ENCODE data around the gene GNAT1.

Gene GNAT1

DNA sequence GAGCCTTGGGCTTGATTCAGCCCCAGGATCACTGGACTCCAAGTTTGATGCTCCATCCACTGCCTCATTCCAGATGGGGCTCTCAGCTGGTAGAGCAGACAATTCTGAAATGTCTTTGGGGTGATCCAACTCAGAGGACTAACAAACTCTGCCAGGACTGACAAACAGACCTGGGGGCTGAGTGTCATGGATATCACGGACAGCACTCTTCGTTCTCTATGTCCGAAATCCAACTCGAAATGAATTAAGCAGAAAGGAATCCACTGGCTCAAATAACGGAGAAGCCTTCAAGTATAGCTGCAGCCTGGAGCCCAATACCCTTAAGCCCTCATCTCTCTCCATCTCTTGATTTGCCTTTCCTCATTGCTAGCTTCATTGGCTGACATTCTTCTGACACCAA lies 27.9 kb downstream of the GNAT1 start:
- peaks cover 29% of the 10 kb centered on the region for H3K4me1 Mint-ChIP-seq
- H3K27me3 Mint-ChIP-seq (ENCODE audit: low read depth, poor library complexity): peaks cover 9% of the 10 kb centered on the region
- H3K4me3 Mint-ChIP-seq: no peak overlapping the region
- TF ChIP-seq, protein P1, sequence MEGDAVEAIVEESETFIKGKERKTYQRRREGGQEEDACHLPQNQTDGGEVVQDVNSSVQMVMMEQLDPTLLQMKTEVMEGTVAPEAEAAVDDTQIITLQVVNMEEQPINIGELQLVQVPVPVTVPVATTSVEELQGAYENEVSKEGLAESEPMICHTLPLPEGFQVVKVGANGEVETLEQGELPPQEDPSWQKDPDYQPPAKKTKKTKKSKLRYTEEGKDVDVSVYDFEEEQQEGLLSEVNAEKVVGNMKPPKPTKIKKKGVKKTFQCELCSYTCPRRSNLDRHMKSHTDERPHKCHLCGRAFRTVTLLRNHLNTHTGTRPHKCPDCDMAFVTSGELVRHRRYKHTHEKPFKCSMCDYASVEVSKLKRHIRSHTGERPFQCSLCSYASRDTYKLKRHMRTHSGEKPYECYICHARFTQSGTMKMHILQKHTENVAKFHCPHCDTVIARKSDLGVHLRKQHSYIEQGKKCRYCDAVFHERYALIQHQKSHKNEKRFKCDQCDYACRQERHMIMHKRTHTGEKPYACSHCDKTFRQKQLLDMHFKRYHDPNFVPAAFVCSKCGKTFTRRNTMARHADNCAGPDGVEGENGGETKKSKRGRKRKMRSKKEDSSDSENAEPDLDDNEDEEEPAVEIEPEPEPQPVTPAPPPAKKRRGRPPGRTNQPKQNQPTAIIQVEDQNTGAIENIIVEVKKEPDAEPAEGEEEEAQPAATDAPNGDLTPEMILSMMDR (IDR thresholded peaks at IDR 0.05): no peak
- no peak overlapping the region for H3K27ac Mint-ChIP-seq
- H3K36me3 Mint-ChIP-seq (ENCODE audit: low read depth): no peaks in the 10 kb centered on the region
- DNase-seq: no peak
- no peaks in the 10 kb centered on the region for H3K9me3 Mint-ChIP-seq

DNA sequence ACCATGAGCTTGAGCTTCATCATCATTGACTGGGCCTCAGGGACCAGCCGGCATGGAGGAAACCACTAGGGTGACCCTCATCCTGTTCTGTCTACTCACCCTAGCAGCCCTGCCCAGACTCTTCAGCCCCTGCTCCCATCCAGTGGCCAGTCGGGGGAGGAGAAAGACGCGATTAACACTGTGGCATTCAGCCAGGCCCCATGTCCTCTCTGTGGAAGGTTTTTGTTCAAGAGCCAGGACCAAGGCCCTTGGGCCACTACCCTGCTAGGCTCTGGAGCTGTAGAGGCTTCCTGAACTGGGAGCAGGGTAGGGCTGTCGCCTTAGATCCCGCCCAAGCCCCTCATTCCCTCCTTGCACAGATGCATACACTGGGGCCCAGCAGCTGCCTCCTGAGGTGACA lies 28.7 kb downstream of the GNAT1 start:
- no peaks in the 10 kb centered on the region for H3K36me3 Mint-ChIP-seq (ENCODE audit: low read depth)
- DNase-seq: no peak
- TF ChIP-seq, protein P1 (IDR thresholded peaks at IDR 0.05): no peak
- no peak overlapping the region for H3K27ac Mint-ChIP-seq
- peaks cover 31% of the 10 kb centered on the region for H3K4me1 Mint-ChIP-seq
- peaks cover 17% of the 10 kb centered on the region for H3K27me3 Mint-ChIP-seq (ENCODE audit: low read depth, poor library complexity)
- H3K9me3 Mint-ChIP-seq: no peaks in the 10 kb centered on the region
- H3K4me3 Mint-ChIP-seq: no peak overlapping the region

DNA sequence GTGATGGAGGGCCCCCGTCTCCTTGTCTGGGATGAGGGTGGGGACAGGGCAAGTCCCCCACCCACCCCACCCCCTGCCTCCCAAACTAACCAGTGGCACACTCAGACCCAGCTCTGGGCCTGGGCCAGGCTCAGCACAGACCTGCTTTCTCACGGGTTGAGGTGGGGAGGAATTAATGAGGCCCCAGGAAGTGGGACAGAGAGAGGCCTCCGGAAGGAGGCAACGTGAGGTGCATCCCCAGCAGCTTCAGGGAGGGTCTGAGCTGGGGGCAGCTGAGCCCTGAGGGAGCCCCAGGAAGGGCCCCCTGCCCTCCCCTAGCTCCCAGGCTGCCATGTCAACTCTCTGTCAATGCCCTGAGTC lies 29.6 kb downstream of the GNAT1 start:
- Mint-ChIP-seq H3K4me1 (peaks cover 31% of the 10 kb centered on the region), H3K27ac (no peak overlapping the region), H3K4me3 (no peak overlapping the region), H3K27me3 (ENCODE audit: low read depth, poor library complexity) (peaks cover 24% of the 10 kb centered on the region), H3K36me3 (ENCODE audit: low read depth) (no peaks in the 10 kb centered on the region), H3K9me3 (no peaks in the 10 kb centered on the region)
- TF ChIP-seq, protein P1 (IDR thresholded peaks at IDR 0.05): no peak
- DNase-seq: no peak

DNA sequence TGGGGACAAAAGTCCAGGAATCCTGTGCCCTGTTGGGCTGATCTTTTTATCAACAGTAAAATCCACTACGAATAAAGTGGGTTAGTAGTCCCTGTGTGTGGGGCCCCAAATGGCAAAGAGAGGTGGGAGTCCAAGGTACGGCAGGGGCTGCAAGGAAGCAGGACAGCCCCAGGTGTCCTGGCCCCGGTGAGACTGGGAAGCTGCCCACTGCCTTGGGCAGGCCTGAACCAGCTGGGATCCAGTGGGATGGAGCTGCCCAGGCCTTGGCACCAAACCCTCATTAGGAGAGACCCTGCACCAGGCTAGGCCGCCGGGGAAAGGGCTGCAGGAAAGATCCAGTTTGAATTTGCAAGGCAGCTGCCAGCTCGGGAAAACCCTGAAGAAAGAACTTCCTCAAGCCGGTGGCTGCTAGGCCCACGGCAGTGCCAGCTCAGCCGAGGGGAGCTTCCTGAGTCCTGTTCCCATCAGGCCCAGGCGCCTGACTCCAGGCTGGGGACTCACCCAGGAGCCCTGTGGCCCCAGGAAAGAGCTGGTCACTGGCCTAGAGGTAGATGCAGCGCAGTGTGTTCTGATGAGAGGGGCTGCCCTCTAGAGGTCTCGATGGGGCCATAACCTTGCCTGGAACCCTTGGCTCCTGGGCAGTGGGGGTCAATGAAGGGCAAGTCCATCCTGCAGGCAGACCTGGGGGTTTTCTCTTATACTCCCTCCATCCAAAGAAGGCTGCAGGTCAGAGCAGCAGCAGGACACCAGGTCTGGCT lies 30.2 kb downstream of the GNAT1 start:
- no peaks in the 10 kb centered on the region for H3K9me3 Mint-ChIP-seq
- no peak for DNase-seq
- TF ChIP-seq, protein P1 (IDR thresholded peaks at IDR 0.05): no peak
- peaks cover 34% of the 10 kb centered on the region for H3K4me1 Mint-ChIP-seq
- H3K4me3 Mint-ChIP-seq: no peak overlapping the region
- no peaks in the 10 kb centered on the region for H3K36me3 Mint-ChIP-seq (ENCODE audit: low read depth)
- H3K27ac Mint-ChIP-seq: no peak overlapping the region
- H3K27me3 Mint-ChIP-seq (ENCODE audit: low read depth, poor library complexity): peaks cover 27% of the 10 kb centered on the region

DNA sequence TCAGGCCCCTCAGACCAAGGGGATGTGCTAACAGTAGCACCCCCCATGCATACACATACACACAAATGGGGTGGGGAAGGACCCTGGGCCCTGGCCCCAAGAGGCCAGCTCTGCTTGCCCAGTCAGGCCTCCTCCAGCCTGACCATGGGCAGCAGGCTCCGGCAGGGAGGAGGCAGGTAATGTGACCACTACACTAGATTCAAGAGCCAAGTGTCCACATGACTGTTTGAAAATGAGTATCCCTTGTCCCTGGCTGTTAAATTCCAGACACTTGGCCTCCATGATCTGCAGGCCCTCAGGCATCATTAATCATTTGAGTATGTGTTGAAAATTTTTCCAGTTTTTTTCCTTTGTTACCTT lies 30.7 kb downstream of the GNAT1 start:
- Mint-ChIP-seq H3K27me3 (ENCODE audit: low read depth, poor library complexity) (peaks cover 29% of the 10 kb centered on the region), H3K27ac (no peak overlapping the region), H3K4me3 (no peak overlapping the region), H3K36me3 (ENCODE audit: low read depth) (no peaks in the 10 kb centered on the region), H3K4me1 (peaks cover 38% of the 10 kb centered on the region), H3K9me3 (no peaks in the 10 kb centered on the region)
- DNase-seq: no peak
- TF ChIP-seq, protein P1 (IDR thresholded peaks at IDR 0.05): no peak

DNA sequence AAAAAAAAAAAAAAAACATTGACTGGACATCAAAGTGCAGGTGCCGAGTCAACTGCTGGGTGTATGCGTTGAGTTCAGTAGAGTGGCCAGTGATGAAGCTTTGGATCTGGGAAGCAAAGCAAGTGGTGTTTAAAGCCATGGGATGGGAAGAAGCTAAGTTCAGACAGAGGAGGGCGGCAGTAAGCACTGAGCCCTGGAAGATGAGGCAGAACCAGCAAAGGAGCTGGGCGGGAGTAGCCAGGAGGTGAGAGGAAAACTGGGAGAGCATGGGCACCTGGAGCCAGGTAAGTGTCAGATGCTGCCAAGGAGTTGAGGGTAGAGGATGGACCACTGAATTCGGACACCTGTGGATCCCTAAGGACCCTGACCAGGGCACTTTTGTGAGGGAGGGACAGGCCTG lies 33.2 kb downstream of the GNAT1 start:
- no peak for DNase-seq
- peak overlapping the region; percentile 19 for H3K4me3 Mint-ChIP-seq
- no peaks in the 10 kb centered on the region for H3K36me3 Mint-ChIP-seq (ENCODE audit: low read depth)
- H3K9me3 Mint-ChIP-seq: no peaks in the 10 kb centered on the region
- peaks cover 29% of the 10 kb centered on the region for H3K27me3 Mint-ChIP-seq (ENCODE audit: low read depth, poor library complexity)
- TF ChIP-seq, protein P1 (IDR thresholded peaks at IDR 0.05): no peak
- H3K27ac Mint-ChIP-seq: no peak overlapping the region
- peaks cover 53% of the 10 kb centered on the region for H3K4me1 Mint-ChIP-seq
